Measurements from ENCODE around the gene DSE.

DNA sequence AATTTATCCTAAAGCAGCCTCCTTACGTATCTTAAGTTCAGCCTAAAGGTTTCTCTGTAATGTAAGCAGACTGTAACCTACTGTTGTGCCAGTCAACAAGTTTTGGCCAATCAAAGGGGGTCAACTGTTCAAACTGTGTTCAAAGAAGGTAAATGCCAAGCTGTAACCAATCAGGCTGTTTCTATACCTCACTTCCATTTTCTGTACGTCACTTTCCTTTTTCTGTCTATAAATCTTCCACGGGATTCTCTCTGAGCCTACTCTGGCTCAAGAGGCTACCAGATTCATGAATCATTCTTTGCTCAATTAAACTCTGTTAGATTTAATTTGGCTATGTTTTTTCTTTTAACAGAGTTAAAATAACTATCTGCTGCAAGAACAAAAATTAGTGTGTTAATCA, 85.4 kb downstream of the DSE start:
- TF ChIP-seq SP1 (IDR thresholded peaks at IDR 0.05; ENCODE audit: low read depth) (no peak), FOSL1 (IDR thresholded peaks at IDR 0.05; ENCODE audit: low read depth) (no peak), SIN3A (IDR thresholded peaks at IDR 0.05; ENCODE audit: low read depth) (no peak), YY1 (IDR thresholded peaks at IDR 0.05; ENCODE audit: extremely low read depth, insufficient replicate concordance, low read depth, low read length) (no peak)
- TF ChIP-seq, protein P1, sequence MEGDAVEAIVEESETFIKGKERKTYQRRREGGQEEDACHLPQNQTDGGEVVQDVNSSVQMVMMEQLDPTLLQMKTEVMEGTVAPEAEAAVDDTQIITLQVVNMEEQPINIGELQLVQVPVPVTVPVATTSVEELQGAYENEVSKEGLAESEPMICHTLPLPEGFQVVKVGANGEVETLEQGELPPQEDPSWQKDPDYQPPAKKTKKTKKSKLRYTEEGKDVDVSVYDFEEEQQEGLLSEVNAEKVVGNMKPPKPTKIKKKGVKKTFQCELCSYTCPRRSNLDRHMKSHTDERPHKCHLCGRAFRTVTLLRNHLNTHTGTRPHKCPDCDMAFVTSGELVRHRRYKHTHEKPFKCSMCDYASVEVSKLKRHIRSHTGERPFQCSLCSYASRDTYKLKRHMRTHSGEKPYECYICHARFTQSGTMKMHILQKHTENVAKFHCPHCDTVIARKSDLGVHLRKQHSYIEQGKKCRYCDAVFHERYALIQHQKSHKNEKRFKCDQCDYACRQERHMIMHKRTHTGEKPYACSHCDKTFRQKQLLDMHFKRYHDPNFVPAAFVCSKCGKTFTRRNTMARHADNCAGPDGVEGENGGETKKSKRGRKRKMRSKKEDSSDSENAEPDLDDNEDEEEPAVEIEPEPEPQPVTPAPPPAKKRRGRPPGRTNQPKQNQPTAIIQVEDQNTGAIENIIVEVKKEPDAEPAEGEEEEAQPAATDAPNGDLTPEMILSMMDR (IDR thresholded peaks at IDR 0.05 in 2 of 3, conservative IDR thresholded peaks at IDR 0.05 in 1 of 3; ENCODE audit: borderline replicate concordance in 1 of 3, insufficient read depth in 1 of 3, low read depth in 2 of 3, low read length in 2 of 3) = no peak
- TF ChIP-seq, protein P2, sequence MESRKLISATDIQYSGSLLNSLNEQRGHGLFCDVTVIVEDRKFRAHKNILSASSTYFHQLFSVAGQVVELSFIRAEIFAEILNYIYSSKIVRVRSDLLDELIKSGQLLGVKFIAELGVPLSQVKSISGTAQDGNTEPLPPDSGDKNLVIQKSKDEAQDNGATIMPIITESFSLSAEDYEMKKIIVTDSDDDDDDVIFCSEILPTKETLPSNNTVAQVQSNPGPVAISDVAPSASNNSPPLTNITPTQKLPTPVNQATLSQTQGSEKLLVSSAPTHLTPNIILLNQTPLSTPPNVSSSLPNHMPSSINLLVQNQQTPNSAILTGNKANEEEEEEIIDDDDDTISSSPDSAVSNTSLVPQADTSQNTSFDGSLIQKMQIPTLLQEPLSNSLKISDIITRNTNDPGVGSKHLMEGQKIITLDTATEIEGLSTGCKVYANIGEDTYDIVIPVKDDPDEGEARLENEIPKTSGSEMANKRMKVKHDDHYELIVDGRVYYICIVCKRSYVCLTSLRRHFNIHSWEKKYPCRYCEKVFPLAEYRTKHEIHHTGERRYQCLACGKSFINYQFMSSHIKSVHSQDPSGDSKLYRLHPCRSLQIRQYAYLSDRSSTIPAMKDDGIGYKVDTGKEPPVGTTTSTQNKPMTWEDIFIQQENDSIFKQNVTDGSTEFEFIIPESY (IDR thresholded peaks at IDR 0.05; ENCODE audit: extremely low read depth, insufficient replicate concordance, low read length) = no peak
- TF ChIP-seq, protein P3, sequence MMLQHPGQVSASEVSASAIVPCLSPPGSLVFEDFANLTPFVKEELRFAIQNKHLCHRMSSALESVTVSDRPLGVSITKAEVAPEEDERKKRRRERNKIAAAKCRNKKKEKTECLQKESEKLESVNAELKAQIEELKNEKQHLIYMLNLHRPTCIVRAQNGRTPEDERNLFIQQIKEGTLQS (IDR thresholded peaks at IDR 0.05) = no peak
